SW480 (cell line): ENCODE data around the gene KRTAP5-7.
"Not testable (repeated sequence)": the region's sequence is repeated elsewhere in the genome, so short reads cannot be mapped to it uniquely, and the experiment has no call there.

Experiments
- DNase-seq: peaks from one replicate; pipeline ENCODE4 v3.0.0-alpha.2; 2016; ENCODE audit warnings: low spot score

Gene KRTAP5-7

GRCh38 chr11:71526796-71527575, at the start of gene KRTAP5-7:
TSS of gene KRTAP5-7 (plus strand) at chr11:71527267. CDS start at chr11:71527301, 34 bp downstream.
- DNase-seq, result not testable (repeated sequence)

DNA sequence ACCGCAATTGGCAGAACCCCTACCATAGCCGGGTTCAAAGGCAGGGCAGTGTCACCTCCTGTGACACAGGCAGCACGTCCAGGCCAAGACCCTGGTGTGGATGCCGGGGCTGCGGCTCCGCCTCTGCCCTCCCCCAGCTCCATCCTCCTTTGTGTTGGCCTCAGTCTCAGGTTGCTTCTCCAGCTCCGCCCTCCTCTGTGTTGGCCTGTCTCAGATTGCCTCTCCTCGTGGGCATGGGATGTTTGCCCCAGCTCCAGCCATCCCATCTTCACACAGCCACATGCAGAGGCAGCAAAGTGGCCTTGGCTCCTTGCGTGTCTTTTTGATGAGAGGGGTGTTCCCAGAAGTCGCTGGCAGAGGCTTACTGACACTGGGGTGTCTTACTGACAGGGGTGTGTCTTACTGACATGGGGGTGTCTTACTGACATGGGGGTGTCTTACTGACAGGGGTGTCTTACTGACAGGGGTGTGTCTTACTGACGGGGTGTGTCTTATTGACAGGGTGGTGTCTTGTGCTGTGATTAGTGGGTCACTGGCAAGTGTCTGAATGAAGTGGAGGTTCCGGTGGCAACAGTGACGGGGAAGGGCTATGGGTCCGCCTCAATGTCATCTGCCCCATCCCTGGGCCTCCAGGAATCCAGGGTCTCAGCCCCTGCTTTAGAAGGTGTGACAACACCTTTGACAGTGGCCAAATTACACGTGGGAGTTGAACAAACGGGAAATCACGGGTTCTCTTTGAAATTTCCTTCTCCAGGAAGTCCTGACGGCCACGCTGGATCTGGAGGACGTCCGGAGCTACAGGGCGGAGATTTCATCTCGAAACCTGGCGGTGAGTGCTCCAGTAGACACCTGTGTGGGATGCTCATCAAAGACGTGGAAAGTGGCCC, 49.2 kb upstream of the KRTAP5-7 start:
- DNase-seq, result no peak

DNA sequence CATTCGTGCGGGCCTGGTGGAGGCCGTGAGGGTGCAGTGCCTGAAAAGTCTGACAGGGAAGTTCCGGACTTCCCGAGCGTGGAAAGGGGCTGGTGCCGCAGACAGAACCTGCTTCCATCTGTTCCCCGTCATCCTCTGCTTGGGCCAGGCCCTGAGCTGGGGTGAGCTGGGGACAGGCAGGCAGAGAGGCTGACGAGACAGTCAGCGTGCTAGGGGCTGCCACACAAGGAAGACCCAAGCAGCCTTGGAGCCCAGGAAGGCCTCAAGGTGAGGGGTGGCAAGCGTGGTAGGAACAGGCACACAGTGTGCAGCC, 48.6 kb upstream of the KRTAP5-7 start:
- DNase-seq, result no peak

- DNase-seq, result no peak
These were observed 45.7 kb upstream of the KRTAP5-7 start for GRCh38 chr11:71481101-71481960.

DNA sequence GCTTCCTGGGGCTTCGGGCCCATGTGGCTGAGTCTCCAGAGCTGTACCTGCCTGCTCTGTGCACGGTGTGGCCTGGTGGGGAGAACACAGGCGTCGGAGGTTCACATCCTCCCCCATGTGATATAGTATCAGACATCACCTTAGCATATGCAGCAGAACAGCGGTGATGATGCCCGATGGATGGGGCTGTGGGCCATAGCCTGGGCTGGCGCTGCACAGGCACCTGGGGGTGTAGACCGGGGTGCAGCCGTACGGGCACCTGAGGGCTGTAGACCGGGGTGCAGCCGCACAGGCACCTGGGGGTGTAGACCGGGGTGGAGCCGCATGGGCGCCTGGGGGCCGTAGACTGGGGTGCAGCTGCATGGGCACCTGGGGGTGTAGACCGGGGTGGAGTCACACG, 44.9 kb upstream of the KRTAP5-7 start:
- DNase-seq, result no peak

DNA sequence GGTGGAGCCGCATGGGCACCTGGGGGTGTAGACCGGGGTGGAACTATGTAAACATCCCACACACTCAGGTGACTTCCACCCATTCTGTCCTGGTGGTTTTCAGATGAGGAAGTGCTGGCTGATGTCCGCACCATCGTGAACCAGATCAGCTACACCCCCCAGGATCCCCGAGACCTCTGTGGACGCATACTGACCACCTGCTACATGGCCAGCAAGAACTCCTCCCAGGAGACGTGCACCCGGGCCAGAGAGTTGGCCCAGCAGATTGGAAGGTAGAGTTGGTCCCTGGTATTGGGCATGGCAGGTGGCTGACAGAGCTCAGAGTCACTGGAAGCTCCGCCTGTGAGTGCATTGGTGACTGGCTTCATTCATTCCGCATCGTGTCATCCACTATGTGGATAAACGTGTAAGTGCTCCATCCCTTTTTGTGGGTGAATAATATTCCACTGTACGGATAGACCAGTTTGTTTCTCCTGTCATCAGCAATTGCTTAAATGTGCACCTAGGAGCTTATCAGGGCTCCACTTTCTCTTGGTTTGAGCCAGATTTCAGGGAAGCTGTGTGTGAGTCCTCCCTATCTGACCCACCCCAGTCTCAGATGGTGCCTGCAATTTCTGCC, 44.2 kb upstream of the KRTAP5-7 start:
- no peak for DNase-seq

DNA sequence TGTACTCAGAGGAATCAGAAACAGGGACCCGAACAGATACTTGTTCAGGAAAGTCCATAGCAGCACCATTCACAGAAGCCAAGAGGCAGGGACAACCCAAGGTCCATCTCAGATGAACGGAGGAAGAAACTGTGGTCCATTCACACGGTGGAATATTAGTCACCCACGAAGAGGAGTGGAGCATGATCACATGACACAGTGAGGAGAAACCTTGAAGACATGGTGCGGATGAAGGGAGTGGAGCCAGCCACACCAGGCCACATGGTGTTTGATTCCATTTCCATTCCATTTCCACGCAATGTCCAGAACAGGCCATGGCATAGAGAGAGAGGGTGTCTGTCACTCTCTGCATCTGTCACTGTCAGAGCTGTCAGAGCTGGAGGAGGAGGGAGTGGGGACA, 43.4 kb upstream of the KRTAP5-7 start:
- DNase-seq, result no peak

DNA sequence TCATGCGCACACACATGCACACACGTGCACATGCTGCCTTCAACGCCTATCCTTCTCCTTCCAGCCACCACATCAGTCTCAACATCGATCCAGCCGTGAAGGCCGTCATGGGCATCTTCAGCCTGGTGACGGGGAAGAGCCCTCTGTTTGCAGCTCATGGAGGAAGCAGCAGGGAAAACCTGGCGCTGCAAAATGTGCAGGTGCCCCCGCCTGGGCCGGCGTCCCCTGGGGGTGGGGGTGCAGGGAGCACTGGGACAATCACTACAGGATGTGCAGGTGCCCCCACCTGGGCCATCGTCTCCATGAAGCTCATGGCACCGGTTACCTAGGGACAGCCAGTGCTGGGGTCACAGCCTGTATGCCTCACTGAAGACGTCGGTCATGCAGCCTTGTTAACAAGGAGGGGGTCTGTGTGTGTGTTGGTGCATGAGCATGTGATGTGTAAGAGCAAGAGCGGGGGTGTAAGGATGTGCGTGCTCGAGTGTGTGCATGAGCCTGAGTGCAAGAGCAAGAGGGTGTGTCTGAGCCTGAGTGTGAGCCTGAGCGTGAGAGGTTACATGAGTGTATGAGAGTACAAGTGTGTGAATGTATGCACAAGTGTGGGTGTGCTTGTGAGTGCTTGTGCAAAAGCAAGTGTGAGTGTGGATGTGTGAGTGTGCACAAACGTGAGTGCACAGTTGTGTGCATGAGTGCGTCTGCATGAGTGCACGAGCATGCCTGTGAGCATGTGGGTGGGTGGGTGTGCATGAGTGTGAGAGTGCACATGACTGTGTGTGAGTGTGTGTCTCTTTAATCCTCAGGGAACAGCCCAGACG, 42.6 kb upstream of the KRTAP5-7 start:
- DNase-seq, result no peak

DNA sequence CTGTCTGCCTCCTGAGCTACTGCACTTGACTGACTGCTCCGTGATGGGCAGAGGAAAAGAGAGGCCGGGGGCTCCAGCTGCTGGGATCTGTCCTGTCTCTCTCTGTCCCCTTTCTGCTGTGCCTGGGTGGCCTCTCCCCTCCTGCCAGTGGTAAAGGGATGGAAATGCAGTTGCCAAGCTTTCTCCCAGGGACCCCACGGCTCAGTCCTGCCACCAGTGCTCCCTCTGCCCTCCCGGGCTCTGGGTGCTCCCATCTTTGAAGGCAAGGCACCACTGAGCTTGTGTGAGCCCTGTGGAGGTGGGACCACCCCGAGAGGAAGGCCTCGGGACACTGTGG, 42.0 kb upstream of the KRTAP5-7 start:
- DNase-seq, result no peak

GRCh38 chr11:71485466-71485865, 41.6 kb upstream of the KRTAP5-7 start:
- DNase-seq, result no peak

- no peak for DNase-seq
These were observed 40.7 kb upstream of the KRTAP5-7 start for GRCh38 chr11:71486320-71486719.

DNA sequence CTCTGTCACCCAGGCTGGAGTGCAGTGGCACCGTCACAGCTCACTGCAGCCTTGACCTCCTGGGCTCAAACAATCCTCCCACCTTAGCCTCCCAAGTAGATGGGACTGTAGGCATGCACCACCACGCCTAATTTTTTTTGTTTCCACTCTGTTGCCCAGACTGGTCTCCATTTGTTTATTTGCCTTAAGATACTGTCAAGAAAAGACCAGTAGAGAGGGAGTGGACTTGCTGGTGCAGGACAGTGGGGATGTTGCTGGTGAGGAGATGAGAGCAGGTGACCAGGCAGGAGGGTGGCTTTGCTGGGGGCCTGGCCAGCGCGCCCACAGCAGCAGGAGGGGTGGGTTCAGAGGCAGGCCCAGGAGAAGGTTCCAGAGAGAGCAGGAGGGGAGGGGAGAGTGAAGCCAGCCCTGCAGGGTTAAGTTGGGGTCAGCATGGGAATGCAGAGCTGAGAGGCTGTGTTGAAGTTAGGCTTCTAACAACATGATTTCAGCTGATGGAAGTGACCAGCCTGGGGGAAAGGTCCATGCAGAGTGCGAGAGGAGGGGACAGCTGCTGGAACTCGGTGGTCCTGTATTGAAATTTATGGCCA, 38.3 kb upstream of the KRTAP5-7 start:
- DNase-seq, result no peak

DNA sequence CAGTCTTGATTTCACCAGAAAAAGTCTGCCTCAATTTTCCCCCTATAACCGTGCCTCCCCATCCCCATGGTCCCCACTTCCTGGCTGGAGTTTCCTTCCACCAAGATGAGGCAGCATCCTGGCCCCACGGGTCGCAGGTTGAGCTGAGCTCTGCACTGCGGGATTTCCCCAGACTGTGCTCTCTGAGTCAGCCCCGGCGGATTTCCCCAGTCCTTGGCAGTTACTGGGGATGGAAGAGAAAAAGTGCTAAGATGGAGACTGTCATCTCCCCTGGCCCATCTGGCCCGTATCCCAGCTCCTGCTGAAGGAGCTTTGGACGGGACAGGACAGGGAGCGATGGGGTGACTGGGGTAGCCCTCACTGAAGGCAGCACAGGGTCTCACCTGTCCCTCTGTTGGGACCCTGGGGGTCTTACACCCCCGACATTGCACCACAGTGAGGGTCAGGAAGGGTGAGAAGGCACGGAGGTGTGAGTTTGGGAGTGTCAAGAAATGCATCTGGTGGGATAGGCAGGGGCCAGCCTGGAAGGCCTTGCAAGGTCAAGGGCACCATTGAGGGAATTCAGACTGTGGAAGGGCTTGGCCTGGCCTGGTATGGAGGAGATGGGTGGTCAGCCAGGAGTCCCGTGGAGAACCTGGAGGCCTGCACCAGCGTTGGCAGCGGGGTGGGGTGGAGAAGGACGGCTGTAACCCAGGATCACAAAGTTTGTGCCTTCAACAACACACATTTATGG, 37.6 kb upstream of the KRTAP5-7 start:
- DNase-seq, result no peak

- DNase-seq, result no peak
These were observed 36.9 kb upstream of the KRTAP5-7 start for GRCh38 chr11:71490044-71490730.

DNA sequence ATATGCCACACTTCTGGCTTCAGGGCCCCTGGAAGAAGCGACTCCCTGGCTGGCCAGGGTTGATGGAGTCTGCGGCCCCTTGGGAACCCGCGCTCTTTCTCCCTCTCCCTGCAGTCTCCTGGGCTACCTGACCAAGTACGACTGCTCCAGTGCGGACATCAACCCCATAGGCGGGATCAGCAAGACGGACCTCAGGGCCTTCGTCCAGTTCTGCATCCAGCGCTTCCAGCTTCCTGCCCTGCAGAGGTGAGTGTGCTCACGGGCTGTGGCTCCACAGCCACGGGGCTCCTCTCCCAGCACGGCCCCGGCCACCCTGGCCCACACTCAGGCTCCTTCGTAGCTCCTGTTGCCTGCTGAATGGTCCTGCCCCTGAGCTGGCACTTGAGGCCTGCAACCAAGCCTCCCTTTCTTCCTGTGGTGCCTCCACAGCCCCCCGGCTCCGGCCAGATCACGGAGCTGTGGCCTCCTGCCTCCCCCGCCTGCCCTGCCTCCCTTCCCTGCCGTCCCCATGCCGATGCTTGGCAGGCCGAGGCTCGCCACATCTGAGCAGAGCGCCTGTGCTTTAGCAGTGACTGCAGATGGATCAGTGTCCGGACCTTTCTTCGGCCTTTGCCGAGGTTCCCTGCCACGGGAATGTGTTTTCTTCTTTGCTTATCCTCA, 36.2 kb upstream of the KRTAP5-7 start:
- DNase-seq, result no peak

DNA sequence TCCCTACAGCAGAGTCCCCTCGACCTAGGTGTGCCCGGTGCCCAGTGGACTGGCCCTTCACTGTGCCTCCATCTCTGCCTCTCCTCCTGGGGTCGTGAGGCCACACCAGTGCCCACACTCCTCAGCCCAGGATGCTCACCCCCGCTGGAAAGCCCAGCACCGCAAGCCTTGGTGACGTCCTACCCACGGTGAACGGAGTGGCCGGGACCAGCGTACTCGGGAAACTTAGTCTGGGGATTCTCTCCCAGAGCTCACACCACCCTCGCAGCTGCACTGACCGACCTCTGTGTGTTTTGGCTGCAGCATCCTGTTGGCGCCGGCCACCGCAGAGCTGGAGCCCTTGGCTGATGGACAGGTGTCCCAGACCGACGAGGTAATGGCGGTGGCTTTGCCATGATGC, 35.5 kb upstream of the KRTAP5-7 start:
- no peak for DNase-seq

GRCh38 chr11:71491940-71492339, 35.1 kb upstream of the KRTAP5-7 start:
- DNase-seq, result no peak

DNA sequence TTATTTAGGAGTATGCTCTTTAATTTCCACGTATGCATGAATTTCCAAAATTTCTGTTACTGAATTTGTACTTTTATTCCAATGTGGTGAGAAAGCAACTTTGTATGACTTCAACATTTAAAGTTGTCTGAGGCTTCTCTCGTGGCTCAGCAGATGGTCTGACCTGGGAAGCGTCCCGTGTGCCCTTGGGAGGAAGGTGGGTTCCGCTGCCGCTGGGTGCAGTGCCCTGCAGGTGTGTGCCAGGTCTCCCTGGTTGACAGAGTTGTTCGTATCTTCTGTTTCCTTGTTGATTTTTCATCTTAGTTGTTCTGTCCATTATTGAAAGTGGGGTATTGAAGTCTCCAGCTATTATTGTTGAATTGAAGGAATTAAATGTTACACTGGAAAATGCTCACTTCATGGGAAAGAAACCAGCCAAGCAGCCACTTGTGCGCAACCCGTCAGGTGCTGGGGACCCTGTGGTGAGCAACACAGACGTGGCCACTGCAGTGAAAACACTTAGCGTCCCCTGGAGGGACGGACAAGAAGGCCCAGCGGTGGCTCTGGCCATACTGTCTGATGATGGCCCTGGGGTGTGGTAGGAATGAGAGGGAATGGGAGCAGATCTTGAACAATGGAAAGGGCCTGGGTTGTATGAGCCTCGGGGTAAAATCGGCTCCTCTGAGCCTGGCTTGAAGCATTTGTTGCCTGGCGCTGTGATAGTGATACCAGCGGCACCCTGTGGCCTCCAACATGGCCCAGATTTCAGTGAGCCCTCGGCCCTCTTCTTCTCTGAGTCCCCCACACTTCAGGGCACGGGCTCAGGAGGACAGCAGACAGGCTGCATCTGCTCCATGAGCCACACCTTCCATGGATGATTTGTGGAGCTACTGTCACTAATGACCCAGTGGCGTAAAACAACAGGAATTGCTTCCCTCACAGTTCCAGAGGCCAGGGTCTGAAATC, 31.5 kb upstream of the KRTAP5-7 start:
- no peak for DNase-seq
